Tibial nerve (tissue), 4 donors: ENCODE measurements around the gene BTBD9. TPM values are rescaled to one million over a fixed set of nuclear protein-coding genes. Genes with fewer than 3 reads are reported as not detected.

Experiments used
- DNase-seq, 2 donors: peaks; one replicate each; pipeline ENCODE4 v3.0.0-alpha.2; 2019; ENCODE audit warnings: low spot score in 2 of 2
- H3K27ac ChIP-seq, 4 donors: fragments of 200-600 bp; sonication (generic) in 3 of 4; one replicate each; pipeline ENCODE4 v1.5.1; 2017 to 2019; ENCODE audit warnings: mild to moderate bottlenecking in 1 of 4
- H3K27me3 ChIP-seq, 2 donors: fragments of 200-600 bp; sonication (generic) in 1 of 2; one replicate each; pipeline versions ENCODE4 v1.5.1 to v1.6.0; 2017 to 2019
- H3K36me3 ChIP-seq, 3 donors: fragments of 200-600 bp; sonication (generic); one replicate each; pipeline ENCODE4 v1.5.1; 2018 to 2019
- H3K4me1 ChIP-seq, 4 donors: fragments of 200-600 bp; sonication (generic) in 3 of 4; one replicate each; pipeline ENCODE4 v1.5.1; 2017 to 2019
- H3K4me3 ChIP-seq, 4 donors: fragments of 200-600 bp; sonication (generic) in 3 of 4; one replicate each; pipeline ENCODE4 v1.5.1; 2017 to 2019; ENCODE audit warnings: mild to moderate bottlenecking in 1 of 4, moderate library complexity in 1 of 4
- H3K9me3 ChIP-seq, 4 donors: fragments of 200-600 bp; sonication (generic) in 3 of 4; one replicate each; pipeline ENCODE4 v1.5.1; 2017 to 2019
- CTCF ChIP-seq, 5 experiments: fragments of 200-600 bp in 3 of 5; fragments of 450-650 bp in 2 of 5; sonication (generic) in 3 of 5; IDR thresholded peaks; one replicate each; pipeline ENCODE4 v1.5.1; 2016 to 2019; ENCODE audit warnings: antibody characterized with exemption in 5 of 5, mild to moderate bottlenecking in 3 of 5, moderate library complexity in 2 of 5
- EP300 ChIP-seq, 2 donors: sonication (generic); formaldehyde crosslinking; IDR thresholded peaks; one replicate each; pipeline ENCODE4 v1.6.1; 2017; ENCODE audit warnings: antibody characterized with exemption in 2 of 2, mild to moderate bottlenecking in 1 of 2
- POLR2A ChIP-seq, 2 donors: fragments of 450-650 bp; IDR thresholded peaks; one replicate each; pipeline ENCODE4 v1.6.1; 2017; ENCODE audit warnings: antibody characterized with exemption in 2 of 2, mild to moderate bottlenecking in 2 of 2, moderate library complexity in 2 of 2
- WGBS, 2 donors: methylation state at CpG; one replicate each; pipeline ENCODE4 v1.1.5; 2018; 5-methylcytosine and 5-hydroxymethylcytosine counted together
- total RNA-seq, 4 donors: library from RNA; depleted of rRNA; stranded (reverse); fragments of >200 nt; gene quantifications; one replicate each; pipeline ENCODE4 v1.1.0, GENCODE V29; 2016

Gene BTBD9
- total RNA-seq, 4 donors from 2014 or later, result 7.5 to 23.9 (median 10.7) TPM

GRCh38 chr6:38336922-38337321, 302.8 kb downstream of the BTBD9 start:
- no peaks in the 10 kb centered on the region for H3K4me1 ChIP-seq
- TF ChIP-seq POLR2A (IDR thresholded peaks at IDR 0.05), result no peak
- no peak for DNase-seq
- no peak overlapping the region for H3K4me3 ChIP-seq
- no peaks in the 10 kb centered on the region for H3K27me3 ChIP-seq
- WGBS, 2 donors, result 83 to 93% methylated on average over 1 of the region's 1 CpG
- H3K9me3 ChIP-seq, result peaks cover 0 to 11% (median 3%) of the 10 kb centered on the region in 4 donors
- peaks cover 0 to 9% (median 0%) of the 10 kb centered on the region in 3 donors for H3K36me3 ChIP-seq
- H3K27ac ChIP-seq, result no peak overlapping the region

GRCh38 chr6:38326837-38327236, 312.9 kb downstream of the BTBD9 start:
- DNase-seq, result no peak
- H3K27ac ChIP-seq, result no peak overlapping the region
- H3K36me3 ChIP-seq, result no peaks in the 10 kb centered on the region
- no peak for TF ChIP-seq CTCF (IDR thresholded peaks at IDR 0.05)
- no peak for TF ChIP-seq EP300 (IDR thresholded peaks at IDR 0.05)
- WGBS, 2 donors, result 76 to 78% methylated on average over 1 of the region's 1 CpG
- no peak overlapping the region for H3K4me3 ChIP-seq
- H3K4me1 ChIP-seq, result no peaks in the 10 kb centered on the region
- no peaks in the 10 kb centered on the region for H3K27me3 ChIP-seq
- no peaks in the 10 kb centered on the region for H3K9me3 ChIP-seq

- DNase-seq, result no peak
- Histone ChIP-seq H3K27ac (no peak overlapping the region), H3K4me3 (no peak overlapping the region), H3K4me1 (no peaks in the 10 kb centered on the region), H3K36me3 (no peaks in the 10 kb centered on the region), H3K9me3 (no peaks in the 10 kb centered on the region), H3K27me3 (no peaks in the 10 kb centered on the region)
- 85 to 88% methylated on average over 1 of the region's 1 CpG for WGBS, 2 donors
- no peak for TF ChIP-seq EP300 (IDR thresholded peaks at IDR 0.05)
Observed at GRCh38 chr6:38323216-38323615, 316.5 kb downstream of the BTBD9 start.

GRCh38 chr6:38322138-38322537, 317.6 kb downstream of the BTBD9 start:
- DNase-seq, result no peak
- no peaks in the 10 kb centered on the region for H3K27me3 ChIP-seq
- TF ChIP-seq POLR2A (IDR thresholded peaks at IDR 0.05) (no peak), CTCF (IDR thresholded peaks at IDR 0.05) (no peak), EP300 (IDR thresholded peaks at IDR 0.05) (no peak)
- H3K27ac ChIP-seq, result no peak overlapping the region
- no peak overlapping the region for H3K4me3 ChIP-seq
- no peaks in the 10 kb centered on the region for H3K9me3 ChIP-seq
- 99 to 100% methylated on average over 2 of the region's 2 CpGs for WGBS, 2 donors
- no peaks in the 10 kb centered on the region for H3K4me1 ChIP-seq
- H3K36me3 ChIP-seq, result no peaks in the 10 kb centered on the region

- no peaks in the 10 kb centered on the region for H3K4me1 ChIP-seq
- H3K9me3 ChIP-seq, result no peaks in the 10 kb centered on the region
- 75 to 80% methylated on average over 6 of the region's 6 CpGs for WGBS, 2 donors
- H3K4me3 ChIP-seq, result no peak overlapping the region
- DNase-seq, result no peak
- no peaks in the 10 kb centered on the region for H3K27me3 ChIP-seq
- TF ChIP-seq CTCF (IDR thresholded peaks at IDR 0.05) (no peak), POLR2A (IDR thresholded peaks at IDR 0.05) (no peak), EP300 (IDR thresholded peaks at IDR 0.05) (no peak)
- H3K36me3 ChIP-seq, result no peaks in the 10 kb centered on the region
- H3K27ac ChIP-seq, result no peak overlapping the region
Observed at GRCh38 chr6:38320843-38321242, 318.9 kb downstream of the BTBD9 start.

- 61 to 65% methylated on average over 3 of the region's 3 CpGs for whole genome bisulfite sequencing, 2 donors
- no peak for TF ChIP-seq POLR2A (IDR thresholded peaks at IDR 0.05)
- no peak for TF ChIP-seq CTCF (IDR thresholded peaks at IDR 0.05)
- no peak for TF ChIP-seq EP300 (IDR thresholded peaks at IDR 0.05)
- Histone ChIP-seq H3K4me1 (no peaks in the 10 kb centered on the region), H3K36me3 (no peaks in the 10 kb centered on the region), H3K9me3 (no peaks in the 10 kb centered on the region), H3K4me3 (no peak overlapping the region), H3K27ac (no peak overlapping the region), H3K27me3 (no peaks in the 10 kb centered on the region)
- DNase-seq, result no peak
Observed at GRCh38 chr6:38320358-38320757, 319.4 kb downstream of the BTBD9 start.
